Inflammatory macrophage treated with lipopolysaccharide for 1 hour (primary cell): Measurements from ENCODE around the gene AJUBA.

Source experiments
- DNase-seq, 2 donors: peaks; one replicate each; pipeline ENCODE4 v3.0.0-alpha.2; 2020 to 2022

The AJUBA gene

GRCh38 chr14:22929961-22930364, 52.4 kb downstream of the AJUBA start:
- DNase-seq, result no peak

DNA sequence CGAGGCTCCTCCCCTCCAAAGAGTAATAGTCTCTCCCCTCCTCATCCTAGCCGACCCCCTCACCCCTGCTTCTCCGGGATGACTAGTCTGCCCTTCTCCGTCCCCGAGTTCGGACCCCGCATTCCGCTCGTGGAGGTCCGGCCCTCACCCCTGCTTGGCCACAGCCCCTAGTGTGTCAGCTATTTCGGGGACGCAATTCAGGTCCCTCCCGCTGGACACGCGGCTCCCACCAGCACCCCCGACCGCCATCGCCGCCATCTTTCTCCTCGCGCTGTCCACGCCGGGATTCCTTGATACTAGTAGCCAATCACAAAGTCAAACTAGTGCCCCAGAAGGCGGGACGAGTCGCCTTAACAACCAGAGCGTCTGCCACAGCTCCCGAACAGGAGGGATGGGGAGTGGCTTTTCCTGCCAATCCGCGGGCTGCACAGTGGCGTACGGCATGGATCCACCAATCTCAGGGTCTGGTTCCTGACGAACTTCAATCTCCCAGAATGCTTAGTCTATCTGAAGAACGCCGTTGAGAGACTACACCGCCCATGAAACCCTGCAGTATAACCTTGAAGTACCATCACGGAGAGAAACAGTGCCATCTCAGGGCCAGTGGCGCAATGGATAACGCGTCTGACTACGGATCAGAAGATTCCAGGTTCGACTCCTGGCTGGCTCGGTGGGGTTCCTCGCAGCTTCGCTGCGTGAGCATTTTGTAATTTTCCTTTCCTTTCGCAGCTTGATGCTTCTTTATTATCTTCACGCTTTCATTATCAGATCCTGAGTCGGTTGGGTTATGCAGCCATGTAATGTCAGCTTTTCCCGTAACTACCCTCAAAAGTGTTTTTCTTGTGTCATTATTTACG, 53.0 kb downstream of the AJUBA start, which contains the start of gene PRMT5:
Gene PRMT5 (minus strand): TSS at position 273 of the 857 bp plus-strand sequence. CDS start 15 bp downstream, at position 258.
- DNase-seq, result peak; percentile 100

GRCh38 chr14:22928237-22929103, 53.9 kb downstream of the AJUBA start:
- no peak for DNase-seq

- no peak for DNase-seq
These were observed 56.0 kb downstream of the AJUBA start for GRCh38 chr14:22926316-22926715.

DNA sequence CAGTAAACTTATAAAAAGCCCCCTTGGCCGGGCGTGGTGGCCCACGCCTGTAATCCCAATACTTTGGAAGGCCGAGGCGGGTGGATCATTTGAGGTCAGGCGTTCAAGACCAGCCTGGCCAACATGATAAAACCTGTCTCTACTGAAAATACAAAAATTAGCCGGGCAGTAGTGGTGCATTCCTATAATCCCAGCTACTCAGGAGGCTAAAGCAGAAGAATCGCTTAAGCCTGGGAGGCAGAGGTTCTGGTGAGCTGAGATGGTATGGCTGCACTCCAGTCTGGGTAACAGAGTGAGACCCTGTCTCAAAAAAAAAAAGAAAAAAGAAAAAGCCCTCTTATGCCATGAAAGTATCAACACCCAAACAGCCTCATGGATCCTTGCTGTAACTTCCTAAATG, 56.8 kb downstream of the AJUBA start:
- no peak for DNase-seq

DNA sequence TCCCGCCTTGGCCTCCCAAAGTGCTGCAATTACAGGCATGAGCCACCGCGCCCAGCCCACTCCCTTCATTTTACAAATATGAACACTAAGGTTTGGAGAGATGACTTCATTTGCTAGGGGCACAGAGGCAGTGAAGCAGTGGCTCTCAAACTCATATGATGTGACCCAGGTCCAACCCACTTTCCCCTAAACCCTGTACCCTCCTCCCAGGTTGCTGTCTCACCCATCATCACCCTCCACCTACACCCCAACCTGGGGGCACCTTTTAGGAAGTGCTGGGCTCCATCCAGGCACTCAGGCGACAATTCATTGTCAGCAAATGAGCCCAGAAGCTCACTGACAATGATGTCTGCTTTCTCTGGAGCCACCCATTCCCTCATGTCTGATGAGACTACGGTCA, 58.6 kb downstream of the AJUBA start:
- DNase-seq, result no peak

DNA sequence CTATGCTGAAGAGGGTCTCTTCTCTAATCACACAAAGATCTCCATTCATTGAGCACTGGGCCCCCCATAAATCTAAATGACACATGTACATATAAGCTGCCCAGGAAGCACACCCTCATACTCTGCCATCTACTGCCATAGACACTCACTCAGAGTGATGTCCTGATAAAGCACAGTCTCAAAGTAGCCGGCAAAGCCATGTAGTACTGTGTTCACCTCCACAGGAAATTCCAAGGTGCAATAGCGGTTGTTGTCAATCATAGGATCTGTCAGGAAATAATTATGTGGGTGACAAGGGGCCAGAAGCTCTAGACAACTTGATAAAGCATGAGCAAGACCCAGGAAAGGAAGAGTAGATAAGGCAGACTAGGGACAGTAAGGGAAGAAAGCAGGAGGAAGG, 60.1 kb downstream of the AJUBA start:
- DNase-seq, result no peak
